ENCODE data around the gene GAA. TPM values are rescaled to one million over a fixed set of nuclear protein-coding genes. Genes with fewer than 3 reads are reported as not detected.
"Not testable (repeated sequence)": the region's sequence is repeated elsewhere in the genome, so short reads cannot be mapped to it uniquely, and the experiment has no call there.

The GAA gene
- total RNA-seq, 2 experiments from 2014 or later = 38.7 to 43.1 TPM

DNA sequence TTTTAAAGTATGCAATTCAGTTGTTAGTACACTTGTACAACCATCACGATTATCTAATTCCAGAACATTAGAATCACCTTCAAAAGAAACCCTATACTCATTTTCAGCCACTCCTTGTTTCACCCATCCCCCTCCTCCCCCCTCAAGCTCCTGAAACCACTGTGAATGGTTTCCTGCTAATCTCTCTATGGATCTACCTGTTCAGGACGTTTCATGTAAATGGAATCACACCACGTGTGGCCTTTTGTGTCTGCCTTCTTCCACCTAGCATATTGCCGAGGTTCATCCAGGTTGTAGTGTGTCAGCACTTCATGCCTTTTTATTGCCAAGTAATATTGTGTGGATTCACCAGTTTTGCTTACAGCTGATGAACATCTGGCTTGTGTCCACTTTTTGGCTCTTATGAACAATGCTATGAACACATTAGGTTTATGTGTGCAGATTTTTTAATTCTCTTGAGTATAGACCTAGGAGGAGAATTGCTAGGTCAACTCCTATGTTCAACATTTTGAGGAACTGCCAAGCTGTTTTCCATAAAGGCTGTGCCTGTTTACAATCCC, 27.7 kb downstream of the GAA start:
- POLR2A ChIA-PET = interaction anchor here (0.6 kb wide), 1 partner anchor 47 kb away, joined by 3 read pairs; no protein-coding TSS in a partner anchor
- CTCF ChIA-PET = interaction anchor here (1.2 kb wide), 1 partner anchor 11 kb away, joined by 3 read pairs; no protein-coding TSS in a partner anchor

DNA sequence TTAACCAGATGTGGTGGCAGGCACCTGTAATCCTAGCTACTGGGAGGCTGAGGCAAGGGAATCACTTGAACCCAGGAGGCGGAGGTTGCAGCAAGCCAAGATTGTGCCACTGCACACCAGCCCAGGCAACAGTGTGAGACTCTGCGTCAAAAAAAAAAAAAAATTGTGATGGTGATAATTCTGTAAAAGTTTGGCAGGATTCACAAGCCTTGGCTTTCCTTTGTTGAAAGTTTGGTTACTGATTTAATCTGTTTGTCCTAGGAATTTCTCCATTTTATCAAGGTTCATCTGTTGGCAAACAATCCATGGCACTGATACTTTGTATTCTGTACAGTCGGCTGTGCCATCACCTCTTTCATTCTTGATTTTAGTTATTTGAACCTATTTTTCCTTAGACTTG, 29.6 kb downstream of the GAA start:
- CTCF ChIA-PET = no interaction called here
- POLR2A ChIA-PET = no interaction called here

DNA sequence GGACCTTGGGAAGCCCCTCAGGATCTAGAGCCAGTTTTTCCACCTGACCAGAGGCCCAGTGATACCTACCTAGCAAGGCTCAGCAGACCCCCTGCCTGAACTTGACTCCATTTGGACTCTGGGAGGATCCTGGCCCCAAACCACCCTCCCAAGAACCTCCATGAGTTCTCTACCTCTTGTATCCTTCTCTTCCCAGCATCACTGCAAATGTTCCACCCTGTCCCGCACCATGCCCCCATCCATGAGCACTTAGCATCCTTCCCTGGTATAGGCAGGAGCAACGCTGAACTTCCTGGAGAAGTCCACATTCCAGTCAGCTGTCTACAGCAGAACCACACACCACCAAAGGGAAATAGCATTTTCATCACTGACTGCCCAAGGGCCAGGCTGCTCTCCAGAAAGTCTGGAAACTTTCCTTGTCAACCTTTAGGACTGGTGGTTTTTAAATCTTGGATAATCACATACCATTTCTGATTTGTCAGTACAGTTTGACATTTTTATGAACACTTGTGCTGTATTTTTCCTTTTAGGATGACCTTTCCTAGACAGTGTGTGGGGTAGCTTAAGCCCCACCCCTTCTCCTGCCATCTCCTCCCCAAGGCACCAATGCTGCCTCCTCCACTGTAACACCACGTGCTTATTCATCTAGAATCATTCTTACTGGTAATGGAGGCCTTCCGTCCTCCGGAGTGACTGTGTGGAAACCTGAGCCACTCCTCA, 31.7 kb downstream of the GAA start:
- POLR2A ChIA-PET = no interaction called here
- CTCF ChIA-PET = interaction anchor here (0.8 kb wide), 1 partner anchor 169 kb away, joined by 3 read pairs; no protein-coding TSS in a partner anchor

DNA sequence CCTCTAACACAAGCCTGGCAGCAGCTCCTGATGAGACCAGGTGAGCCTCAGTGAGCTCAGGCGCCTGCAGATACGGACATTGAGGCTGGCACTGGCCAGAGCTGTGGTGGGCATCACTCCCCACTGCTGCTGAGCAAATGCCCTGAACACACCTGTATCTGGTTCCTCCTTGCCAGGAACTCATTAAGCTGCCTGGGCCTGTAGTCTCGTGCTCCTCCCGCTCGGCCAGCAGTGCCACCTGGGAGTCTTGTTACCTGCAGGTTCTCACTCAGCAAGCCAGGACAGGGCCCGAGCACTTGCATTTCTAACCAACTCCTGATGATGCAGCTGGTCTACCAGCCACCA, 32.2 kb downstream of the GAA start:
- ChIA-PET CTCF (interaction anchor here (0.8 kb wide), 1 partner anchor 169 kb away, joined by 3 read pairs; no protein-coding TSS in a partner anchor), POLR2A (no interaction called here)

DNA sequence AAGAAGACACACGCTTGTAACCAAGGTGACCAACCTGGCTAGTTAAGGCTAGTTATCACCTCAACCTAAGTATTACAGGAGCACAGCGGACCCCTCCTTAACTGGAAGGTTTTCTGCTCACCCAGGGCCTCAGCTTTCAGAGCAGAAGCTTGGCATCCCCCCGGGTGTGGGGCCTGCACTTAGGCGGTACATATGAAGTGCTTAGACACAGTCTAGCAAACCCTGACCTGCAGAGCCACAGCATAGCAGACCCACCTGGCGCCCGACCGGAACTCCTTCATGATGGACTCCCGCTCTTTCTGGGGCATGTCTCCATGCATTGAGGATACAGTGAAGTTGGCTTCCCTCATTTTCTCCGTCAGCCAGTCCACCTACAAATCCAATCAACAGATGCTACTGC, 35.8 kb downstream of the GAA start:
- CTCF ChIA-PET = no interaction called here
- POLR2A ChIA-PET = no interaction called here

DNA sequence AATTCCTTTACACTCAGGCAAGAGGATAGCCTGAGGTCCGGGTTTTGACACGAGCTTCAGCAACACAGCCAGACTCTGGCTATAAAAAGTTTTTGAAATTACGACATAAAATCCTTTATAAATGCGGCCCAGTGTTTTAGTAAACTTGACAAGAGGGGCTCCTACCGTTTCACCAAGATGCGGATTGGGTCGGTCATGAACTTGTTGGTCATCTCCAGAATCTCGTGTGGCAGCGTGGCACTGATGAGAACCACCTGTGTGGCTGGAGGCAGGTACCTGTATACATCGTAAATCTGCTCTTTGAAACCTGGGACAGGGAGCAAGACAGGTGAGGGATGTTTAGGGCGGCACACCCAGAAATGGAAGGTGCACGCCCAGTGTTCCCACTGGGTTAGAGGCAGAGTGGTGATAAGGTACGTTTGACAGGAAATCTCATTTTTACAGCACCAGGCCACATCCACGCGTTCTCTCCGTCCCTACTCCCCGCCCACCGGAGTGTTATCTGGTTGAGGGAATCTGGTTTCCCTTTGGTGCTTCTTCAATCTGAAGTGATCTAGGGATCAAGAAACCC, 37.6 kb downstream of the GAA start:
- ChIA-PET POLR2A (no interaction called here), CTCF (no interaction called here)

DNA sequence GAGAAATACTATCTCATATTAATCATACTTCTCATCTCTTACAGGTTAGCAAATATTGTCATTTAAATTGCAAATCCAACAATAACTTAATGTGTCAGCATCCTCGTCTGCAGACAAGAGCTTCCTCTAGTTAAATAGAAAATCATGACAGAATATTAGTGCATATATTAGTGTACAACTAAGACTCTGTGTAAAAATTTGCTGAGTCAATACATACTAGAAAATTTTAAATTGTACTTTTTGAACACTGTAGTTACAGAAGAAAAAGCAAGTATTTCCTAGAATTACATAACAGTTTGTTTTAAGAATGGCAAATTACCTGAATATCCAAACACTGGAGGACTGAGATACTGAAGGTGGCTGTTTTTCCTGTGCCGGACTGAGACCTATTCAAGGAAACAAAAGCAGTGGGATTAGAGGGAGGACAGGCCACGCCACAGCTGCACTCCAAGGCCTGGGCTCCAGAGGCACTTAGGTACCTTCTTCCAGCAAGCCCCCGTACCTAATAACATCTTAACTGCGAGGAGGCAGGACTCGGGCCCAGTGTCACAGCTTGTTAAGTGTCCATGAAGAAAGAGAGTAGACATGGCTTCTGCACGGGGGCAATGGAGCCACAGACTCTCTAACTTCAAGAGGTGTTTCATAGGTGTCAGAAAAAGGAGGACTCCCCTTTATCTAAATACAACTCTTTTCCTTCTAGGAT, 40.2 kb downstream of the GAA start:
- POLR2A ChIA-PET = no interaction called here
- CTCF ChIA-PET = interaction anchor here (0.6 kb wide), 1 partner anchor 97 kb away, joined by 3 read pairs; no protein-coding TSS in a partner anchor

DNA sequence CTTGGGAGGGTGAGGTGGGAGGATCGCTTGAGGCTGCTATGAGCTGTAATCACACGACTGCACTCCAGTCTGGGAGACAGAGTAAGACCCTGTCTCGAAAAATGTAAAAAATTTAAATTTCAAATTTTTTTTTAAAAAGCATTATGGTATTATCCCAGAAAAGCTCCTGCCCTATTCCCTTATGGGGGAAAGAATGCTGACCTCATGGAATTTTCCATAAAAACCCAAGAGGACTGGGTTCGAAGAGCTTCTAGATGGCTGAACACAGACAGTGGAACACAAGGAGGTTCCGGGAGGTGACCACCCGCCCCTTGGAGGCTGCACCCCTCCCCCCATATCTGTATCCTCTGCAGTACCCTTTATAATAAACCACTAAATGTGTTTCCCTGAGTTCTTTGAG, 41.5 kb downstream of the GAA start:
- POLR2A ChIA-PET = interaction anchor here (0.6 kb wide), 3 partner anchors 31 to 122 kb away, joined by 3 to 10 read pairs (median 7); no protein-coding TSS in a partner anchor

DNA sequence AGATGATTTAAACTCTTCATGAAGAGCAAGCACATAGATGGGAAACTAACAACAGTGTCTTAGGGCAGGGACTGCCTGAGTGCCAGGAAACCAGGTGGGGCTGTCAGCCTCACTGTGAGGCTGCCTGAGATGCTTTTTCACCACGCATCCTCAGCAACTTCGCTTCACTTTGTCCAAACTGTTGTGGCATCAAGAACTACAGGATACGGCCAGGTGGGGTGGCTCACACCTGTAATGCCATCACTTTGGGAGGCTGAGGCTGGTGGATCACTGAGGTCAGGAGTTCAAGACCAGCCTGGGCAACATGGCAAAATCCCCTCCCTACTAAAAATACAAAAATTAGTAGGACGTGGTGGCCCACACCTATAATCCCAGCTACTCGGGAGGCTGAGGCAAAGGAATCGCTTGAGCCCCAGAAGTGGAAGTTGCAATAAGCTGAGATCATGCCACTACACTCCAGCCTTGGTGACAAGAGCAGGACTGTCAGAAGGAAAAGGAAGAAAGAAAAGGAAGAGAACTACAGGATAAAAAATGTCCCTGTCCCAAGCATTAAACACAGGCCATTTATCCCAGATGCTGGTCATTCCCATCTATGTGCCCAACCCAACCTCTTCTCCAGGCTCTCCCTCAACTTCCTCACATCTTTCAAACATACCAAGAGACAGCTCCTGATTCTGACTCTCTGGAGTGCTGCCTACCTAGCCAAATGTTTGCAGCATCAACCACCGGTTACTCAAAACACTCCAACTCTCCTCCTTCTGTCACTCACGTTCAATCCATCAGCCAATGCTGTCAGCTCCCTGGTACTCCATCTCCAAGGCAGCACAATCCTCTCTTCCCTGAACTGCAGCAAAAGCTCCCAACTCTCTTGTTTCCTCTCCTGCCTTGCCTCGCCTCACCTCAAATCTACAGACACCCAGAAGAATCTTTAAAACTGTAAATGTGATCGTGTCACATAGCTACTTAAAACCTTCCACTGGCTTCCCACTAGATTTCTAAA, 44.0 kb downstream of the GAA start:
- ChIA-PET POLR2A (interaction anchor here (0.6 to 1.4 kb wide), 4 partner anchors 26 to 99 kb away, joined by 4 to 15 read pairs (median 5); partner anchors contain the start of gene GAA), CTCF (interaction anchor here (1.0 to 1.6 kb wide), 4 partner anchors 36 to 120 kb away, joined by 3 to 6 read pairs (median 3); partner anchors contain the start of gene GAA)

More for the DNA sequence above, 41.5 kb downstream of the GAA start:
- CTCF ChIA-PET = interaction anchor here (0.5 to 2.0 kb wide), 4 partner anchors 19 to 65 kb away, joined by 3 to 7 read pairs (median 4); partner anchors contain the start of gene GAA

DNA sequence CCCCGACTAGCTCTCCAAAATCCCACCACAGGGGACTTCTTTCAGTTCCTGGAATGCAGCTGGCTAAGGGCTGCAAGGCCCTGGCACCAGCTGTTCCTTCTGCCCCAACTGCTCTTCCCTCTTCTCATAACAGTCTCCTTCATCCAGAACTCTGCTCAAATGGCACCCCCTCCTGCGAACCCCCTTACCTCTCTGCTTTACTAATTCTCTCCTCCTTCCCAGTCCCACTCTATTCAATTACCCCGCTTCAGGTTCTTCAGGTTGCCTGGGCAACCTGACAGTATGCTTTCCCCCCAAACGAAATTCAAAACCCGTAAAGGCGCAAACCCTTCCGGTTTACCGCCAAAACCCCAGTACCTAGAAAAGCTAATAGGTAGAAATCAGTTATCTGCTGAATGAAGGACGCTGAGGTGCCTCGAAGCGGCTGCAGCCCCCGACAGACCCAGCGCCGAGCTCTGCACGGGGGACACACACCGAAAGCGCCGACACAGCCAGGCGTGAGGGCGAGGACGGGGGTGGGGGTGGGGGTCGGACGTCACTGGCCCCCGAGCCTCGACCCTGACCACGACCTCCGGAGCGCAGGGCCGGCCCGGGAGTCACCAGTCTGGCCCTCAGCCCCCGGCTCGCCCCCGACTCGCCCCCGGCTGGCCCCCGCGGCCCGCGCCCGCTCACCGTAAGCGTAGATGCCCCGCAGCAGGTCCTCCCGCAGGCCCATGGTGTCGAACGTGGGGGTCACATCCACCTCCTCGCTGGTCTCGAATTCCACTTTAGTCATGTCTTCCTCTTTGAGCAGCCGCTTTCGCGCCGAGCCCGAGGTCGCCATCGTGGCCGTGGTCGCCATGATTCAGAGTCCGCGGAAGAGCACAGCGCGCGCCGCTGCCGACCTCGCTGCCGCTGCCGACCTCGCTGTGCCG, 45.0 kb downstream of the GAA start:
- ChIA-PET CTCF (interaction anchor here (0.6 to 1.6 kb wide), 5 partner anchors 37 to 119 kb away, joined by 3 to 6 read pairs (median 3); partner anchors contain the start of gene GAA), POLR2A (interaction anchor here (0.6 to 1.4 kb wide), 4 partner anchors 27 to 98 kb away, joined by 4 to 15 read pairs (median 5); partner anchors contain the start of gene GAA)

DNA sequence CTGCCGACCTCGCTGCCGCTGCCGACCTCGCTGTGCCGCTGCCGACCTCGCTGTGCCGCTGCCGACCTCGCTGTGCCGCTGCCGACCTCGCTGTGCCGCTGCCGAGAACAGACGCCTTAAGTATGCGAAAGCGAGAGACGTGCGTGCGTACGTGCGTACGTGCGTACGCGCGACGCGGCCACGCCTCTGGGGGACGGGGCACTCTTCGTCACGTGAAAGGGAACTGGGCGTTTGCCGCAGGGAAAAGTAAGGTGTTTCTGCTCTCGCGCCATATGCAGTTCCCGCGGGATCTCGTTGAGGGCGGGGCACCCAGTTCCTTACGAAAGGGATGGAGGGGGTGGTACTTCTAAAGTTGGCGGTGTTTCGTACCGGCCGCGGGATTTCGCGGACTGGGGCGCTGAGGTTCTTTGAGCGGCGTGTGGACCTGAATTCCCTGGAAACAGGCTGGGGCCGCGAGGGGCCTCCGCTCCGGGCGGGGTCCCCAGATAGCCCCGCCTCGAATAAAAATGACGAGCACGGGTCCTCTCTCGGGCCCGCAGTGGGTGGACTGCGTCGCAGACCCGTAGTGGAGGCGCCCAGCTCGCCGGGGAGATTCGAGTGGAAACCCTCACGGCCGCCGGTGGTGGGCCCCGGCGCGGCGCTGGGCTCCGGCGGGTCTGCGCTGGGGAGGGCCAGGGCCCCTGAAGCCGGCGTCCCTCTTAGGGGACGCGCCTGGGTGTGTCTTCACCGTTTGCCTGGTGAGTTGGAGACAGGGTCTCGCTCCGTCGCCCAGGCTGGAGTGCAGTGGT, 45.8 kb downstream of the GAA start, which contains the start of gene EIF4A3:
Gene EIF4A3 (minus strand): TSS at position 94 of the 788 bp plus-strand sequence. CDS start 167 bp downstream, outside the sequence.
- ChIA-PET CTCF (interaction anchor here (0.6 to 1.7 kb wide), 3 partner anchors 46 to 105 kb away, joined by 3 to 5 read pairs (median 3); partner anchors contain the start of gene GAA), POLR2A (no interaction called here)

DNA sequence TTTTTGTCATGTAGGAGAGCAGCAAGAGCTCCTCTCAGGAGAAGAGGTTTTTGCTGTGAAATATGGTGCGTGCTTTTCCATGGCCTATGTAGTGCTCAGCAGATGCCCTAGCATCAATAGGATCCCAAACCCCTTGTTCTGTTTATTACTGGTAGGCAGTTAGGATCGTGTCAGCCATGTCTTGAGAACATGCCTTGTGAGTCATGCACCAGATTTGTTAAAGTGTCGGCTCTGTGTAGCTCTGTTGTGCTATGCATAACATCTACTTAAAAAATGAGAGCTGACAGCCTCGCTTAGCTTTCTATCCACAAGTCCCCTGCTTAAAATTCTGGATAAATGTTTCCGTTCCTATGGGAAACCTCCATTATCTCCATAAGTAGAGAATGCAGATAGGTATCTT, 50.0 kb downstream of the GAA start:
- ChIA-PET CTCF (no interaction called here), POLR2A (no interaction called here)

DNA sequence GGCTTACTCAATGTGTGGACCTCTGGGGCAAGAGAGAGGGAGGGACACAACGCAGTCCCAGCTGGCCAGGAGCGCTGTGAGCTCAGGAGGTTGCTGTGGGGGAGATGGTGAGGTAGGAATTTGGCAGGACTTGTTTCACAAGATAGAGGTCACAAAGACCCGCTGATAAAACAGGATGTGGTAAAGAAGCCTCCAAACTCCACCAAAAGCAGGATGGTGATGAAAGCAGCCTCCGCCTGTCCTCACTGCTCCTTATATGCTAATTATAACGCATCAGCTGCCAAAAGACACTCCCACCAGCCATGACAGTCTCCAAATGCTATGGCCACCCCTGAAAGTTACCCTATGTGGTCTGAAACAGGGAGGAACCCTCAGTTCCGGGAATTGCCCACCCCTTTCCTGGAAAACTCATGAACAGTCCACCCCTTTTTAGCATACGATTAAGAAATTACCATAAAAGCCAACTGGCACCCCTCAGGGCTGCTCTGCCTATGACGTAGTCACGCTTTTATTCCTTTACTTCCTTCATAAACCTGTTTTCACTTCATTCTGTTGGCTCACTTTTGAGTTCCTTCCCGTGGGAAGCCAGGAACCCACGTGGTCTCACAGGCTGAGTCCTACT, 50.8 kb downstream of the GAA start:
- ChIA-PET POLR2A (no interaction called here), CTCF (interaction anchor here (0.6 kb wide), 1 partner anchor 267 kb away, joined by 3 read pairs; no protein-coding TSS in a partner anchor)

DNA sequence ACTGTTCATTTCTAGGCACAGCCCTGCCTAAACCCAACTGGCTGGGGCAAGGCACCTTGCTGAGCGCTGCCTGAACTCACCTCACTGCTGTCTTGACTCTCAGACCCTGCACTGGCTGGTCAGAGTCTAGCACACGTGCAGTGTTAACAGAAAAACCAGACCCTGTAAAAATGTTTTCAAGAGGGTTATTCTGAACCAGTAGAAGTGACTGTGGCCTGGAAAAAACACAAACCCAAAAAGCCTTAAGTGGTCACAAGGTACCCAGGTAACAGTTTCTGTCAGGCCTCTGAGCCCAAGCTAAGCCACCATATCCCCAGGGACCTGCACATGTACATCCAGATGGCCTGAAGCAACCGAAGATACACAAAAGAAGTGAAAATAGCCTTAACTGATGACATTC, 51.6 kb downstream of the GAA start:
- ChIA-PET CTCF (interaction anchor here (0.6 kb wide), 1 partner anchor 266 kb away, joined by 3 read pairs; no protein-coding TSS in a partner anchor), POLR2A (no interaction called here)

DNA sequence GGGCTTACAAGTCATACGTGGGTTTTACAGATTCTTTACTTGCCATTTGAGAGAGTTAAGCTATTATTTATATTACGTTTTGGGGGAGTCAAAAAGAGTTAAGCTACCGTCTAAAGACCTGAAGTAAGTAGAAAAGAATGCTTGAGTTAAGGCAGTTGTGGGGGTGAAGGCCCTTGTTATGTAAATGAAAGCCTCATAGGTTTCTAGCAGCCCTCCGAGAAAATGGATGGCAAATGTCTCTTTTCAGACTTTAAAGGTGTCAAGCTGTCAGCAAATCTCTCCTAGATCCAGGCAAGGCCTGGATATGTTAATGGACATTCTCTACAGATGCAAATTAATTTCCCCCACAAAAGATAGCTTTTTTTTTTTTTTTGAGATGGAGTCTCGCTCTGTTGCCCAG, 52.8 kb downstream of the GAA start:
- CTCF ChIA-PET = no interaction called here
- POLR2A ChIA-PET = no interaction called here

DNA sequence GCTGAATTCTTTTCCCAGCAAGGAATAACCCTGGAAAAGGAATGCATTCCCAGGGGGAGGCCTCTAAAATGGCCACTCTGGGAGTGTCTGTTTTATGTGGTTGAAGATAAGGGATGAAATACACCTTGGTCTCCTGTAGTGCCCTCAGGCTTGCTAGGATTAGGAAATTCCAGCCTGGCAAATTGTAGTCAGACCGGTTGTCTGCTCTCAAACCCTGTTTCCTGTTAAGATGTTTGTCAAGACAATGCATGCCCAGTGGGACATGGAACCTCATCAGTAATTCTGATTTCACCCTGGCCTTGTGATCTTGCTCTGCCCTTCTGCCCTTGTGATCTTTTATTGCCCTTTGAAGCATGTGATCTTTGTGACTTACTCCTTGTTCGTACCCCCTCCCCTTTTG, 54.2 kb downstream of the GAA start:
- CTCF ChIA-PET, POLR2A ChIA-PET: not testable (repeated sequence)
